Right hindlimb (tissue), 1 donor: ENCODE results near the gene SPSB3.

ENCODE experiments used
- DNase-seq: peaks from one replicate; pipeline ENCODE4 v3.0.0-alpha.2; 2018

Gene SPSB3

DNA sequence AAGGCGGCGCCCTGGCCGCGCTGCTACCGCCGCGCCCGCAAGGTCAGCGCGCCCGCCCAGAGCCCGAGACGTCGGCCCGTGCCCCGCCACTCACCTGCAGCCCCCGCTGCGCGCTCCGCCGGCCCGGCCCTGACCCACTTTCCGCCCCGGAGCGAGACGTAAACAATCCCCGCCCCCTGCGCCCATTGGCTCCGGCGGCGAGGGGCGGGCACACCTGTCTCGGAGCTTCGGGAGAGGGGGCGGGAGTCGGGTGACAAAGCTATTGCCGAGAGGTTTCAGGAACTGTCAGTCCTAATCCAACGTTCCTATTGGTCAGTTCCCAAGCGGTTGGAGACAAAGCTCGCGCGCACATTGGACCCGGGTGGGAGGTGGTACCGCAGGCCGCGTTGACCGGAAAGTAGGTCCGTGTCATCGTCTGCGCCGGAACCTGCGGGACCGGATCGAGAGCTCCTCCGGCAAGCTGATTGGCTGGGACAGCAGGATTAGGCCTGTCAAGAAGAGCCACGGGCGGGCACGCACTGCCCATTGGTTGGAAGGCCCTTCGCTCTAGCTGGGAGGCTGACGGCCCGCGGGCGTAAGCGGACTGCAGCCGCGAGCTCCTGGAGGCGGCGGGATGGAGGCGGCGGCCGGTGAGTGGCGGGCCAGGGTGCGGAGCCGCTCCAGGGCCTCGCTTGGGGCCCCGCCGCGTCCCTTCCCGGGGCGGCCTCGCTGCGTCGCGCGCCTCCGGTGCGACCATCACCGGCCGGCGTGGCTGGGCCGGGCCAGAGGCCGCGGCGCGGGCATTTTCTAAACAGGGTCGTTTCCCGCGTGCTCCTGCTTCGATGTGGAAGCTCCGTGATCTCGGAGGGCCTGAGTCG is at the start of gene SPSB3, which contains the start of gene NUBP2:
SPSB3 (minus strand) TSS at position 164 of the 857 bp plus-strand sequence. CDS start 1,088 bp downstream, outside the sequence.
NUBP2 (plus strand) TSS at position 553 of the 857 bp plus-strand sequence; CDS start at position 614, 61 bp downstream.
- DNase-seq = peak; percentile 100

- no peak for DNase-seq
Measured at GRCh38 chr16:1831186-1832075, 49.1 kb upstream of the SPSB3 start.

- no peak for DNase-seq
Measured at GRCh38 chr16:1830213-1830612, 47.8 kb upstream of the SPSB3 start.

DNA sequence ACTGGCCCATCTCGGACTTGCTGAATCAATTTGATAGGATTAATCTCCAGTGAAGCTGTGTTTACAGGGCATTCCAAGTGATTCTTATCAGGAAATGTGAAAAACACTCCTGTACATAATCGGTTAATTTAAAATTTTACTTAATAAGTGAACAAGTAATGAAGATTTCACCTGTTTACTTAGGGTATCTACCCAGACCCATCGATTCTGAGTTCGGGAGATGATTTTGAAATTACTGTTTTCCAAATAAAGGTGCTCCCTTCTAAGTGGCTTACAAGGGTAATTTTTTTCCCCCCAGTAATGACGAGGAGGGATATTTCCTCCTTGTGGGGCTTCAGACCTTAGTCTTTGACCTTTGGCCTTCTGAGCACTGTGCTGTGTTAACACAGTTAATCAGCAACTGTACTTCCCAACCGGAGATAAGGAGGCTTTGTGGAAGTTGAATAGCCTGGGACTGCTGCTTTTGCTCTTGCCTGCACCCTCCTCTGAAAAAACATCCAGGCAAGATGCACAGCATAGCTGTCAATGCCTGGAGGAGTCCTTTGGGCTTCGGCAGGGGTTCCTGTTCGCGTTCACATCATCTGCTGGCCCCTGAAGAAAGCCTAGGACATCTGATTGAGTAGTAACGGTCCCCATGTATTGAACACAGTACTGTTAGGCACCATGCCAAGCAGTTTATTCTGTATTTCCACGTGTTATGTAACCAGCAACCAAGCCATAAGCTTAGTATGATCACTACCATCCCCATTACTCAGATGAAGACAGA is 46.5 kb upstream of the SPSB3 start:
- no peak for DNase-seq

DNA sequence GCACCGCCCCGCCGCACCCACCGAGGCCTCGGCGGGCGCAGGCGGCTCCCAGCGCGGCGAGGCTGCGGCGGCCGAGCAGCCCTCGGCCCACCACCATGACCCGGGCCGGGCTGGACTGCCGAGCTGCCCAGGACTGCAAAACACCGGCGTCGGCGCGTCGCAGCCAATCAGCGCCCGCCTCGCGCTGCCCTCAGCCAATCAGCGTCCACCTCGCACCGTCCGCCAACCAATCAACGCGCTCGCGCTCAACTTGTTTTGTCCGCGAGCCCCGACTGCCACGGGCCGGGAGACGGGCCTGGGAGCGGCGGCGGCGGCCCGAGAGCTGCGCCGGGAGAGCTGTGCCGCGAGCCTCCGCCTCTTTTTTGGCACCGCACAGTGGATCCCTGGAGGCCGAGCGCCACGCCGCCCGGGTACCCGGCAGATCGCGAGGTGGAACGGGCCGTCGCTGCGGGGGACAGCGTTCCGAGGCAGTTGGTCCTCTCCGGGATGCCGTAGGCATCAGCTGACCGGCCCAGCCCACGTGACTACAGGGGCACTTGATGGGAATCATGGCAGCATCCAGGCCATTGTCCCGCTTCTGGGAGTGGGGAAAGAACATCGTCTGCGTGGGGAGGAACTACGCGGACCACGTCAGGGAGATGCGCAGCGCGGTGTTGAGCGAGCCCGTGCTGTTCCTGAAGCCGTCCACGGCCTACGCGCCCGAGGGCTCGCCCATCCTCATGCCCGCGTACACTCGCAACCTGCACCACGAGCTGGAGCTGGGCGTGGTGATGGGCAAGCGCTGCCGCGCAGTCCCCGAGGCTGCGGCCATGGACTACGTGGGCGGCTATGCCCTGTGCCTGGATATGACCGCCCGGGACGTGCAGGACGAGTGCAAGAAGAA is 44.6 kb upstream of the SPSB3 start, which contains the start of the genes FAHD1 and HAGH:
FAHD1 (plus strand) TSS at position 516 of the 883 bp plus-strand sequence; CDS start at position 549, 33 bp downstream.
HAGH (minus strand) TSS at position 135 of the 883 bp plus-strand sequence; CDS start at position 97, 38 bp downstream.
- DNase-seq = peak; percentile 96

DNA sequence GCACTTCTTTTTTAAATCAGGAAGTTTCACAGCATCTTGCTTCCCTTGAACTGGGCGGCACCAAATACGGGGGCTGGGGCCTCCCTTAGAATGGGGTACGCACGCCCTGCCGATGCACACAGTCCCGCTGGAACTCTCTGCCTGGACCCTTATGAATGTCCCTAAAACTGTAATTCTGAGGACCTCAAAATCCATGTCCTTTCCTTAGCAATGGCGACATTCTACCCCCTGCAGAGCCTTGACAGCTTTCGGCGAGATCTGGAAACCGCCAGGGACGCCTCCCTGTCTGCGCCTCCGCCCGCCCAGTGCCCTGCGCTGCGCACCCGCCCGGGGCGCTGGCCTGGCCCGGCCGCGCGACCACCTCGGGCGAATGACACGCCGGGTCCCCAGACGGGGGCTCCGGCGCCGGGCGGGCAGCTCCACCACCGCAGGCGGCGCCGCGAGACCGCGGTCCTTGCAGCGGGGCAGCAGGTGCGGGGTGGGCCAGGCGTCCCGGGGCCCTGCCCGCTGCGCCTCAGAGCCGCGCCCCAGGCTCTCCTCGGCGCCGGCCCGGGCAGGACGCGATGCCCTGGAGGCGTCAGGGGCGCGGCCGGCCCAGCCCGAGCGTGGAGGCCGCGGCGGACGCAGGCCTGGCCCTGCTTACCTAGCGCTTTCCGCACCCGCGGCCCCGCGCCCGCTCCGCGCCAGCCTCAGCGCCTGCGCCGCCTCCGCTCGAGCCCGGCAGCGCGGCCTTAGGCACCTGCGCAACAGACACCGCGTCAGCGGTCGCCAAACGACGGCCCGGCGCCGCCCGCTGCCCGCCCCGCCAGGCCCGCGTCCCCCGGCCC is 43.7 kb upstream of the SPSB3 start:
- DNase-seq = no peak

GRCh38 chr16:1825381-1825863 is 43.1 kb upstream of the SPSB3 start:
- DNase-seq = no peak

DNA sequence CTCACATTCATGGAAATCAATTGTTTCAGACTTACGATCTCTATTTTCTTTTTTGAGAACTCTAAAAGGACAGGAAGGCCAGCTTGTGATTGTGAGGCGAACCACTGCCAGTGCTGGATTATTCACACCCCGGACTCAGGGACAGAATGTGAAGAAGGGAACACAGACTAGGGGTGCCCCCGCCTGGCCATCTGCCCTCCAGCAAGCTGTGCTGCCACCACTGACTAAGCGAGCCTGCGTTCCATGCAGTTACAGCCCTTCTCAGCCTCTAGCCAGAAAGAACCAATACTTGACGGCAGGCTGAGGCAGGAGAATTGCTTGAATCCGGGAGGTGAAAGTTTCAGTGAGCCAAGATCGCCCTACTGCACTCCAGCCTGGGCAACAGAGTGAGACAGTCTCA is 41.5 kb upstream of the SPSB3 start:
- no peak for DNase-seq

- DNase-seq = no peak
Measured at GRCh38 chr16:1822801-1823200, 40.4 kb upstream of the SPSB3 start.

- no peak for DNase-seq
Measured at GRCh38 chr16:1821861-1822611, 39.7 kb upstream of the SPSB3 start.

DNA sequence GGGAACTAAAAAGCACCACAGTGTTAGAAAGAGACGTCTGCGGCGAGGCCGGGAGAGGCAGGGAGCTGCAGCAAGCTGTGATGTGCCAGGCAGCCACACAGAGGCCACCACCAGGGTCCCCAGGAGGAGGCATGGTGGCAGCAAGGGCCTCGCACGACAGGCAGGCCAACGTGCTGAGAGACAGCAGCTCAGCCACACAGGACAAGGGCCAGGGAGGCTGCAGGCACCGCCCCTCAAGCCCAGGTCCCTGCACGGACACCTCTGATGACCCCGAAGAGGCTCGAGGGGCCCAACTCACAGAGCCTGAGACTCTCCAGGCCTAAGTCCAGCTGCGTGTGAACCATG is 38.5 kb upstream of the SPSB3 start:
- no peak for DNase-seq

- DNase-seq = no peak
Measured at GRCh38 chr16:1820096-1820945, 38.0 kb upstream of the SPSB3 start.

DNA sequence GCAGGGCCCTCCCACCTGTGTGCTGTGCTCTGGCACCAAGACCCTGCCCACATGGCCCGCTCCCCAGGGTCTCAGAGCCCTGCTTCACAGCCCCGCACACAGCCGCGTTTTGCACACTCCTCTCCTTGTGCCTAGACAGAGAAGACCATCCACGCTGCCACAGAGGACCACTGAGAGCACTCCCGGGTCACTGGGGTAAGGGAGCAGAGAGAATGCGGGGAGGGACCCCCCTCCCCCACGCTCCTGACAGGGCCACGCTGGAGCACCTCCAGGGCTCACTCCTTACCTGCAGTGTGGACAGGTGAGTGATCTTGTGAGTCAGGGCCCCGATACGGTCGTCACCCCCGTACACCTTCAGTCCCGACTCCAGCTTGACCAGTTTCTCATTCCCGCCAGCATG is 37.2 kb upstream of the SPSB3 start:
- no peak for DNase-seq

DNA sequence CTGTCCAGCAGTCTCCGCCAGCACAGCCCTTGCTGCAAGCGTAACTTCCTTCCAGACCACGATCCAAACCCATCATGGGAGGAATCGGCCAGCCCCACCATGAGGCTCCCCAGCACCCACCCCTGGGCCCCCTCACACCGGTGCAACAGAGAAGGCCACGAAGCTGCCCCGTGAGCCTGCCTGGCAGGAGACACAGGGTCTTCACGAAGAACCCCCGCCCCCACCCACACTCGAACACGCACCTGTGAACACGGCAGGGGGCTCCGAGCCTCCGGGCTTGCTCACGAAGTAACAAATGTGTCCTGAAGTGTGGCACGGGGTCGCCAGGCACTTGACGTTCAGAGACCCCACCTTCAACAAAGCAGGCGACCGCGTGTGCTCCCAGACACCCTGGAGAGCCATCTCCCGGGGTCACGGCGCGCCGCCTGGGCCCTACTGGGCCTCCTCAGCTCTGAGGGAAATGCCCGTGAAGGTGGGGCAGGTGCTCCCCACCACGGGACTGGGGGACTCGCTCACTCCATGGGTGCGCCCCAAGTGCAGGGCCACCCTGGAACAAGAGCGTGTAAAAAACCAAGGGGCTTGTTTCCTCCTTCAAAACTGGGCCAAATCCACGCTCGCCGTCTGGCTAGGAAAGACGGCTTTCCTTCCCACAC is 36.6 kb upstream of the SPSB3 start:
- DNase-seq = no peak

DNA sequence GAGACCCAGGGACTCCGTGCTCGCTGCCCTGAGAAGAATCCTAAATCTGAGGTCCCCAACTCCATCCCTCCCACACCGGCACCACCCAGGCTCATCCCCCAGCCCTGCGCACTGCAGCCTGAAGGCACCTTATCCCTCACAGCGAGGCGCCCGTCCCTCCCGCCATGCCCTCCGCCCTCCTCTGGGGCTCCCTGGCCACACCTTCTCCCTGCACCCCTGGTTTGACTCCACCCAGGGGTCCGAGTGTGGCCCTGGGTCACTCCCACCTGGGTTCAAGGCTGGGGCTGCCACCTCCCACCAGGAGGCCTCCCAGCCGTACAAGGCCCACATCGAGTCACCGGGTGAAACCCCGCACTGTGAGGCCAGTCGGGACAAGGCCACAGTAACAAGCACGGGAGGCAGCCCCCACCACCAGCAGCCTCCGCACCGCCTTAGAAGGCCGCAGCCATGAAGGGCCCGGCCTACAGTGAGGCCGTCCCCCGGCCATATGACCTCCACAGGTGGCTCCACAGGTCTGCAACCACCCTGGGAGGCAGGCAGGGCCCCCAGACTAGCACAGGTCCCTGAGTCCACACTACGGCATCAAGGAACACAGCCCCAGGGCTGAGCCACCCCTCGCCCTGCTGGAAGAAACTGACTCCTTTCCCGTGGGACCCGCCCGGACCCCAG is 36.0 kb upstream of the SPSB3 start:
- no peak for DNase-seq

DNA sequence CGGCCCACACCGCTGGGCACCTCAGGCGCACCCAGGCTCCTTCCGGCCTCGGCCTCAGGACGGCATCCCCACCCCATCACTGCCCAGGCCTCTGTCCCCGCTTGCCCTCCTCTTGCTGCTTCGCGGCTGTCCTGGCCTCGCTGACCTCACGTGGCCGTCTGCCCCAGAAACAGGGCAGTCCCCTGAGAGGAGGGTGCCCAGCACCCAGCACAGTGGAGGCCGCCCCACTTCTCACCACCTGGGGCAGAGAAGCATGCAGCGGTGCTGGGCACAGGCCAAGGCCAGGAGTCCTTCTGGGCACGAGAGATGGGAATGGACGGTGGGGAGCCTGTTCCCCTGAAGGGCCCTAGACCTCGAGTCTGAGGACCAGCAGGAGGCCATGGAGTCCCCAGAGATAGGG is 35.3 kb upstream of the SPSB3 start:
- no peak for DNase-seq

- no peak for DNase-seq
Measured at GRCh38 chr16:1817276-1817589, 34.9 kb upstream of the SPSB3 start.
